DOHH2 (cell line): Measurements from ENCODE around the gene GALNT15.

Source experiments
- CTCF ChIP-seq: fragments of 200-600 bp; sonication (generic); IDR thresholded peaks from one replicate; pipeline ENCODE4 v1.5.1; 2014; ENCODE audit warnings: antibody characterized with exemption, mild to moderate bottlenecking, low read depth, low read length; ENCODE audit not compliant: poor library complexity, severe bottlenecking
- EZH2phosphoT487 ChIP-seq: fragments of 200-600 bp; sonication (generic); IDR thresholded peaks from 2 replicates; pipeline ENCODE4 v1.6.1; 2017; ENCODE audit warnings: borderline replicate concordance, mild to moderate bottlenecking, antibody characterized with exemption, low read length, moderate library complexity, mixed read lengths

GRCh38 chr3:16179771-16180736, 5.6 kb downstream of the GALNT15 start:
- TF ChIP-seq CTCF: no peak
- no peak for TF ChIP-seq EZH2phosphoT487
